Measurements from ENCODE around the gene WDR53. TPM values are rescaled to one million over a fixed set of nuclear protein-coding genes. Genes with fewer than 3 reads are reported as not detected.

Gene WDR53
- total RNA-seq, 1 donor from 2014 or later, result 22.2 TPM

DNA sequence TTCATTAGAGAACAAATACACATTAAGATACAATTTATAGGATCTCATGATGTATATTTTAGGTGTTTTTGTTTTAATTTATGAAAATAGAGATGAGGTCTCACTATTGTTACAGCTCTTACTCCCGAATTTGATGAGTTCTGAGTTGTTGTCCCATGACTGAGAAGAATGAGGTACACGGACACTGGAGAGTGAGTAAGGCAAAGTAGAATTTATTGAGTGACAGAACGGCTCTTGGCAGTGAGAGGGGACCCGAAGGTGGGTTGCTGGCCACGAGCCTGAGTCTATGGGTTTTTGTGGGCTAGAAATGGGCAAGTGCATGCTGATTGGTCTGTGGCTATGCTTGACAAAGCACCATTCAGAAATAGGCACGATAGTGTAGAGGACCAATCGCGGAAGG is 61.7 kb downstream of the WDR53 start:
- Mint-ChIP-seq H3K4me3 (ENCODE audit: unreplicated experiment) (no peak overlapping the region), H3K4me1 (ENCODE audit: unreplicated experiment) (peaks cover 7% of the 10 kb centered on the region), H3K9me3 (ENCODE audit: unreplicated experiment) (peaks cover 8% of the 10 kb centered on the region), H3K36me3 (ENCODE audit: low read depth, unreplicated experiment) (peaks cover 11% of the 10 kb centered on the region), H3K27ac (ENCODE audit: unreplicated experiment) (no peak overlapping the region), H3K27me3 (ENCODE audit: unreplicated experiment) (peaks cover 8% of the 10 kb centered on the region)
- no peak for DNase-seq (ENCODE audit: low spot score)
- TF ChIP-seq, protein P1, sequence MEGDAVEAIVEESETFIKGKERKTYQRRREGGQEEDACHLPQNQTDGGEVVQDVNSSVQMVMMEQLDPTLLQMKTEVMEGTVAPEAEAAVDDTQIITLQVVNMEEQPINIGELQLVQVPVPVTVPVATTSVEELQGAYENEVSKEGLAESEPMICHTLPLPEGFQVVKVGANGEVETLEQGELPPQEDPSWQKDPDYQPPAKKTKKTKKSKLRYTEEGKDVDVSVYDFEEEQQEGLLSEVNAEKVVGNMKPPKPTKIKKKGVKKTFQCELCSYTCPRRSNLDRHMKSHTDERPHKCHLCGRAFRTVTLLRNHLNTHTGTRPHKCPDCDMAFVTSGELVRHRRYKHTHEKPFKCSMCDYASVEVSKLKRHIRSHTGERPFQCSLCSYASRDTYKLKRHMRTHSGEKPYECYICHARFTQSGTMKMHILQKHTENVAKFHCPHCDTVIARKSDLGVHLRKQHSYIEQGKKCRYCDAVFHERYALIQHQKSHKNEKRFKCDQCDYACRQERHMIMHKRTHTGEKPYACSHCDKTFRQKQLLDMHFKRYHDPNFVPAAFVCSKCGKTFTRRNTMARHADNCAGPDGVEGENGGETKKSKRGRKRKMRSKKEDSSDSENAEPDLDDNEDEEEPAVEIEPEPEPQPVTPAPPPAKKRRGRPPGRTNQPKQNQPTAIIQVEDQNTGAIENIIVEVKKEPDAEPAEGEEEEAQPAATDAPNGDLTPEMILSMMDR (IDR thresholded peaks at IDR 0.05; ENCODE audit: unreplicated experiment), result no peak

GRCh38 chr3:196504556-196504955 is 63.8 kb downstream of the WDR53 start:
- H3K4me1 Mint-ChIP-seq (ENCODE audit: unreplicated experiment), result peaks cover 8% of the 10 kb centered on the region
- TF ChIP-seq, protein P1 (IDR thresholded peaks at IDR 0.05; ENCODE audit: unreplicated experiment), result no peak
- no peak for DNase-seq (ENCODE audit: low spot score)
- H3K36me3 Mint-ChIP-seq (ENCODE audit: low read depth, unreplicated experiment), result peaks cover 16% of the 10 kb centered on the region
- peaks cover 8% of the 10 kb centered on the region for H3K9me3 Mint-ChIP-seq (ENCODE audit: unreplicated experiment)
- H3K27me3 Mint-ChIP-seq (ENCODE audit: unreplicated experiment), result peaks cover 6% of the 10 kb centered on the region
- peak overlapping the region; percentile 56 for H3K4me3 Mint-ChIP-seq (ENCODE audit: unreplicated experiment)
- H3K27ac Mint-ChIP-seq (ENCODE audit: unreplicated experiment), result no peak overlapping the region

Other genes with a start within 250 kb of the WDR53 start
- gene TM4SF19, start 230.2 kb downstream of the WDR53 start, total RNA-seq (ENCODE audit: unreplicated experiment), result not detected
- 71.7 TPM for gene UBXN7, start 136.1 kb downstream of the WDR53 start, total RNA-seq (ENCODE audit: unreplicated experiment)
- 32.0 TPM for gene RNF168, start 64.8 kb downstream of the WDR53 start, total RNA-seq (ENCODE audit: unreplicated experiment)
- gene SMCO1, start 53.2 kb downstream of the WDR53 start, total RNA-seq (ENCODE audit: unreplicated experiment), result not detected
- 17.0 TPM for gene FBXO45, start 106 bp upstream of the WDR53 start, total RNA-seq (ENCODE audit: unreplicated experiment)
- 18.6 TPM for gene NRROS, start 71.1 kb upstream of the WDR53 start, total RNA-seq (ENCODE audit: unreplicated experiment)
- 6.0 TPM for gene CEP19, start 143.7 kb upstream of the WDR53 start, total RNA-seq (ENCODE audit: unreplicated experiment)
- gene PIGX, start 143.8 kb upstream of the WDR53 start, total RNA-seq (ENCODE audit: unreplicated experiment), result 35.7 TPM
- 116 TPM for gene PAK2, start 171.3 kb upstream of the WDR53 start, total RNA-seq (ENCODE audit: unreplicated experiment)